ENCODE data around the gene CTR9.

Gene CTR9

GRCh38 chr11:10750838-10751580 is at the start of gene CTR9:
TSS of gene CTR9 (plus strand) at chr11:10751246. CDS start at chr11:10751413, 167 bp downstream.
- peak; percentile 83 for DNase-seq (ENCODE audit: low read depth, low spot score)

GRCh38 chr11:10701982-10702381 is 49.1 kb upstream of the CTR9 start:
- DNase-seq (ENCODE audit: low read depth, low spot score): no peak

- no peak for DNase-seq (ENCODE audit: low read depth, low spot score)
Measured at GRCh38 chr11:10708131-10708530, 42.9 kb upstream of the CTR9 start.

DNA sequence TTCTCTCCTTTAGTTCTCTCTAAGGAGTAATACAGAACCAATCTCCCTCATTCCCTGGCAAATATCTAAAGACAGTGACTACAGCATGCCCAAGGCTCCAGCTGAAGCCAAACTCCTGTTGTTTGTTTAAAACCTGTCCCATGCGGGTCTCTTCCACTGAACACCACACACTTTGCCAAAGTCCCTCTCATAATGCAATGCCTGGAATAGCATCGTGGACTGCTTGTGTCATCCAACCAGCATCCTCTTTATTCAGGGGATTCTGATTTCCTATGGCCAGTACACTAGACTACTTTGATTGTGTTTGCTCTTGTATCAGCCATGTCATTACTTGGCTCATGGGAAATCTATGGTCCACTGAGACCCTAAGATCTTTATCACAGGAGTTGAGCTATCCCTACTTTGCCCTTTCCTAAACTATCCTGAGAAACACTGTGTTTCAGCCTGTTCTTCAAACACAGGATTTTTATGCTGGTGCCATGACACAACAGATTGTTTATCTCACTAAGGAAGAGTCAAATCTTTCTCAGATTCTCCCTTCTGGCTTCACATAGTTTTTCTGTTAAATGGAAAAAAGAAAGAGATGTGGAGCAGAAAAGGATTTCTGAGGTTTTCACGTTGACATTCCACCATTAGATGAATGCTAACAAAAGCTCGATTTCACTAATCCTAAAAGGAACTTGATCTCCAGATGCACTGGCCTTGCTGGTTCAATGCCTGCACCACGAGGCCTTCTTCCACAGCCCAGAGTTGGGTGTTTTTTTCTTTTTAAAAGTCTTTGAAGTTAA is 41.6 kb upstream of the CTR9 start:
- no peak for DNase-seq (ENCODE audit: low read depth, low spot score)

DNA sequence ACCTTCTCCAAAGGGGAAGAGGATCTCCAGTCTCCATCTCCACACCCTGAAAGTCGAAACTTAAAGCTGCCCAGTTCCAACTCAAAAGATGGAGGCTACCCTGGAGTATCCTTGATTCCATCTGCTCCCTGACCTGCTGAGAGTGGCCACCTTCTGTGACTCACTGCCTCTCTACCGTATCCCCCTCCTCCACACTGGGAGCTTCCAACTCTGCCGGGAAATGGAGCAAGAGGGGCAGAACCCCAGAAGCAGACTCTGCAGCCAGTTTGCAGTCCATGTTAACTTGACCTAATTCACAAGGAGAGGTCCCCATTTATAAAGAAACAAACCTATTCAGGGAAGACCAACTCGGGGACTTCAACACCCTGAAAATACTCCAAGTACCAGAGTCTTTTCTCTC is 35.5 kb upstream of the CTR9 start:
- DNase-seq (ENCODE audit: low read depth, low spot score): no peak

DNA sequence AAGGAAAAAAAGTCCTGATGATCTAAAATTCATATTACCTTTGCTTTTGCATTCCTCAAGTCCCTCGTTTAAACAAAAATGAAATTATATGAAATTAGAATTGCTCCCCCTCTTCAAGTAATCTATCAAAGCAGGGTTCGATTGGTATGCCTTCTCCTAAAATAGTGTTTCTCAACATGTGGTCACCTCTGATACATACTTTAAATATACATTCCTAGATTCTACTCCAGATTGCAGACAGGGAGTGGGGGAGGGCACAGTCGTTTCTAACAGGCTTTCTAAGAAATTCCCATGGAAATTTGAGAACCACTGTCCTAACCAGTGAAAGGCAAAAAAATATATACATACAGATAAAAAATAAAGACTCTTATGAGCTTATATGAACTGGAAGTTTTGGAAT is 34.9 kb upstream of the CTR9 start:
- DNase-seq (ENCODE audit: low read depth, low spot score): no peak

DNA sequence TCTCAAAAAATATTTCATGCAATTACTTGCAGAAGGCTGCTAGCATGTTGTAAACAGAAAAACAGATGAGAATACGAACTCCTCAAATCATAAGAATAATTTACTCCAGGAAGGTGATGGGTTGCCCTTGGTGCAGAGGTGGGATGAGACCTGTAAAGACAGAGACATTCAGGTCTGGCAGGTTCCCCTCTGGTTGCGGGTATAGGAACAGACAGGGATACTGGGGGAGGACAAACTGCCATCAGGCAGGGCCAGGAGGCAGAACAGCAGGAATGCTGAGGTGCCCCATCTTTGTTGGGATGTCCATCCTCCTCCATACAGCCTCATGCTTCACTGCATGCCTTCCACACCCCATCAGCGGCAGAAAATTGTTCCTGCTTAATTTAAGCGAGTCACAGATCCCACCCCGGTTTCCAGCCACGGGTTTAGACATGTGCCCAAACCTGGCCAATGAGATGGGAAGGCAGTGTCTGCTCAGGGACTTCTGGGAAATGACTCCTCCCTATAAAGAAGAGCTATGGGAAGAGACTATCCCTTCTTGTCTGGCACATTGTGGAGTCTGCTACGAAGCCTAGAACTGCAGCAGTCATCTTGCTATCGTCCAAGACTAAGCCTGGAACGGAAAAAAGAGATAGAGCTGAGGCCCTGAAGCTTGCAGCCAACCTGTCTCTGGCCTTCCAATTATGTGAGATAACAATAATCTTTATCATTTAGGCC is 34.3 kb upstream of the CTR9 start:
- DNase-seq (ENCODE audit: low read depth, low spot score): no peak

GRCh38 chr11:10719616-10720015 is 31.4 kb upstream of the CTR9 start:
- no peak for DNase-seq (ENCODE audit: low read depth, low spot score)

DNA sequence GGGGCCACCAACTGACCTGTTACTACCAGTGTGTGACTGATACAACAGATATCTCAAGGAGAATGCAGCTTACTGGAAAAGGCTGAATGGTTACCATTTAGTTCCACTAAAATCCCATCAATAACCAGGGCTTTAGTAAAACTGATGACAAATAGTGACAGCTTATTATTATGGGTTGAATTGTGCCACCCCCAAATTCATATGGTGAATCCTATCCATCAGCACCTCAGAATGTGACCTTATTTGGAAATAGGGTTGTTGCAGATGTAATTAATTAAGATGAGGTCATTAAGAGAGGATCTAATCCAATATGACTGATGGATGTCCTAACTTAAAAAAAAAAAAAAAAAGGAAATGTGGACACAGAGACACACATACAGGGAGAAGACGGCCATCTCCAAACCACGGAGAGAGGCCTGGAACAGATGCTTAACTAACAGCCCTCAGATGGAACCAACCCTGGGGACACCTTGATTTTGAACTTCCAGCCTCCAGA is 30.1 kb upstream of the CTR9 start:
- DNase-seq (ENCODE audit: low read depth, low spot score): no peak

DNA sequence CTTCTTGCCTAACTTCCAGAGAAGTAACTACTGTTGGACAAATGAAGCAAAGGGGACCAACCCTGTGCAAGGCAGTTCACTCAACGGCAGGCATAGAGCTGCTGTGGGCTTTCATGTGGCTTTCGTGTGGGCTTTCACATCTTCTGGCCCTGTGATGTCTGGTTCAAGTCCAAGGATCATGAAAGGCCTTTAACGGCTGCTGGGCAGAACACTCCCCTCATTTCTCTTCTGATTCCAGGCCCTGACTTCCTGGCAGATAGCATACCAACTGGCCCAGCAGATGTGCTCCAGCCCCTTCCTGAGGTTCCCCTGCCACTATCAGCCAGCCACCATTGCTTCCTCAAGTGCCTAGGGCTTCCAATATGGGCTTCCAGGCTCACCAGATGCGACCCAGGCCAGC is 28.7 kb upstream of the CTR9 start:
- no peak for DNase-seq (ENCODE audit: low read depth, low spot score)

DNA sequence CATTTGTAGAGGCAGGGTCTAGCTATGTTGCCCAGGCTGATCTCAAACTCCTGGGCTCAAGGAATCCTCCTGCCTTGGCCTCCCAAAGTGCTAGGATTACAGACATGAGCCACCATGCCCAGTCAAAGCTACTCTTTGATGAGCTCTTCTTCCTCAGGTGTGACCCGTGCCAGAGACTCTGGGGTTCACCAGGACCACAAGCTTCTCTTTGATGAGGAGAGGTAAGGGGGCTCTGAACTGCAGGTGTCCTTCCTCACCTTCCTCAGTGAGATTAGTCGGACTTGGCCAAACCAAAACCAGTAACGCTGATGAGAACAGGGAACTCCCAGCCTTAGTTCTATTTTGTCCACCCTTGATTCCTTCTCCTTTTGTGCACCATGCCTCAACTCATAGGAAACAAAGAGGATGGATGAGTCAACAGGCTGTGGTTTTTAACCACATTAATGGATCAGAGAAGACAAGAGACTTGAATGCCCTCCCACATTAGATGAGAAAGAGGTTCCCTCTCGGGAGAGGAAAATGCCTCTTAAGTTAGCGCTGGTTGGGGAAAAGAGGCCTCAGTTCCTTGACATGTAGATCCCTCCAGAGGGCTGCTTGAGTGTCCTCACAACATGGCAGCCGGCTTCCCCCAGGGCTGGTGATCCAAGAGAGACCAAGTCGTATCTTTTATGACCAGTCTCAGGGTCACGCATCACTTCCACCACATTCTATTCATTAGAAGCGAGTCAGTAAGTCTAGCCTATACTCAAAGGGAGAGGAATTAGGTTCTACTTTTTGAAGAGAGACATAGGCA is 25.7 kb upstream of the CTR9 start:
- no peak for DNase-seq (ENCODE audit: low read depth, low spot score)

- DNase-seq (ENCODE audit: low read depth, low spot score): no peak
Measured at GRCh38 chr11:10725907-10726253, 25.2 kb upstream of the CTR9 start.

DNA sequence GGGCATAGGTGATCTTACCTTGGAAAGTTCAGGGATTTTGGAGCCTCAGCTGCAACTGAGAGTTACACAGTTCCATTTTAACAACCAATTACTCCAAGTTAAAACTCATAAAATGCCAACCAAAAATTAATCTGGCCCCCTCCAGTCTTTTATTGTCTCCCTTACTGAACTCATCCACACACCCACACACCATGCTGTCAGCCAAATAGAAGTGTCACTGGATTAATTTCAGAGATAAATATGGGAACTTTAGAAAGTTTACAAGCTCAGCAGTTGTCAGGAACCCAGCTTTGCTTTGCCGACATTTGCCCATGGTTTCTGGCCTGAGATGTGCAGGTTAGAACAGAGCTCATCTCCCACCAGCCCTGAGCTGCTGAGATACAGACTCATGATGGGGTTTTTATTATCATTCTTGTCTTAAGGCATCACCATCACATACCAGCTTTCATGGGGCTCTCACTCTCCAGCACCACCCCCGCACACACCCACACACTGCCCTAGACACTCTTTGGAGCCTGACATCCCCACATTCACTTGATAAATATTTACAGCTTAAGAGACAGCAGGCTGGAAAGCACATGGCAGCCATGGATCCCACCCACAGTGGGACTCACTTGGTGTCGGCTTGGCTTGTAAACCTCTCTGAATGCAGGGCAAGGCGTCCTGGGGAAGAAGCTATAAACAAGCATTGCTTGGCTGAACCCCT is 23.7 kb upstream of the CTR9 start:
- DNase-seq (ENCODE audit: low read depth, low spot score): no peak

GRCh38 chr11:10728154-10728553 is 22.9 kb upstream of the CTR9 start:
- no peak for DNase-seq (ENCODE audit: low read depth, low spot score)

GRCh38 chr11:10728789-10729472 is 22.1 kb upstream of the CTR9 start:
- no peak for DNase-seq (ENCODE audit: low read depth, low spot score)

- no peak for DNase-seq (ENCODE audit: low read depth, low spot score)
Measured at GRCh38 chr11:10730151-10730550, 20.9 kb upstream of the CTR9 start.

GRCh38 chr11:10731064-10731680 is 19.9 kb upstream of the CTR9 start:
- DNase-seq (ENCODE audit: low read depth, low spot score): no peak

GRCh38 chr11:10735481-10736475 is 15.3 kb upstream of the CTR9 start:
- DNase-seq (ENCODE audit: low read depth, low spot score): peak; percentile 95

Data from smooth muscle cell of the brain vasculature (primary cell).